T-cell (primary cell): ENCODE measurements around the gene KRTAP9-8. TPM values are rescaled to one million over a fixed set of nuclear protein-coding genes. Genes with fewer than 3 reads are reported as not detected.
A peak's percentile ranks its signal among the peaks of the same experiment; 100 is the strongest.

ENCODE experiments used
- ATAC-seq, 4 experiments: fragments of 200-7000 bp in 3 of 4; fragments of 150-1000 bp in 1 of 4; cut with Tn5 transposase; replicated peaks in 1 of 4; 1 replicate in 3 of 4; 2 replicates in 1 of 4; pipeline ENCODE4 v1.10.0; 2021; ENCODE audit warnings: moderate library complexity in 3 of 4, mild to moderate bottlenecking in 2 of 4, moderate number of reproducible peaks in 1 of 4
- CTCF ChIA-PET, 2 donors: fragments of 300-600 bp; sonication (Branson Sonifier 250); formaldehyde crosslinking; loops; one replicate each; lab custom pipeline; 2022; ENCODE audit warnings: antibody characterized with exemption in 2 of 2; lab: Charles Lee
- POLR2A ChIA-PET, 2 donors: fragments of 300-600 bp; sonication (Branson Sonifier 250); formaldehyde crosslinking; loops; one replicate each; lab custom pipeline; 2022; ENCODE audit warnings: antibody characterized with exemption in 2 of 2; lab: Charles Lee
- DNase-seq, 35 experiments: peaks; one replicate each; pipeline versions ENCODE4 v3.0.0 to v3.0.0-alpha.2; 2013 to 2023
- H3K27ac ChIP-seq: one replicate; pipeline ENCODE4 v1.5.1; 2013; ENCODE audit warnings: low read length
- H3K27me3 ChIP-seq, 2 experiments: replicated peaks in 1 of 2; 1 replicate in 1 of 2; 2 replicates in 1 of 2; pipeline versions ENCODE4 v1.6.1 to v1.7.0; 2013; ENCODE audit warnings: low read length in 1 of 2, mixed read lengths in 1 of 2; ENCODE audit not compliant: control insufficient read depth in 2 of 2, insufficient read depth in 2 of 2; ENCODE audit errors: extremely low read depth in 1 of 2
- H3K36me3 ChIP-seq, 2 donors: 1 replicate in 1 of 2; 2 replicates in 1 of 2; pipeline versions ENCODE4 v1.6.1 to v1.7.0; 2013; ENCODE audit warnings: low read length in 1 of 2; ENCODE audit not compliant: control insufficient read depth in 2 of 2, insufficient read depth in 1 of 2; ENCODE audit errors: extremely low read depth in 1 of 2
- H3K4me1 ChIP-seq, 2 experiments: 1 replicate in 1 of 2; 2 replicates in 1 of 2; pipeline versions ENCODE4 v1.6.1 to v1.7.0; 2013; ENCODE audit warnings: low read length in 2 of 2, mixed read lengths in 1 of 2; ENCODE audit not compliant: insufficient read depth in 2 of 2, control insufficient read depth in 1 of 2; ENCODE audit errors: extremely low read depth in 1 of 2
- H3K4me3 ChIP-seq, 2 donors: 1 replicate in 1 of 2; 2 replicates in 1 of 2; pipeline versions ENCODE4 v1.5.1 to v1.7.0; 2013; ENCODE audit warnings: mild to moderate bottlenecking in 2 of 2, low read length in 1 of 2, moderate library complexity in 1 of 2; ENCODE audit not compliant: control insufficient read depth in 1 of 2; ENCODE audit errors: extremely low read depth in 1 of 2
- H3K9me3 ChIP-seq: 2 replicates; pipeline ENCODE4 v1.7.0; 2013
- H3K27ac Mint-ChIP-seq, 2 donors: one replicate each; pipeline ENCODE4 v1.8.0; 2020 to 2021; ENCODE audit warnings: mild to moderate bottlenecking in 2 of 2, mixed read lengths in 2 of 2
- H3K27me3 Mint-ChIP-seq, 2 donors: one replicate each; pipeline ENCODE4 v1.8.0; 2021 to 2022; ENCODE audit warnings: mixed read lengths in 2 of 2
- H3K36me3 Mint-ChIP-seq: one replicate; pipeline ENCODE4 v1.8.0; 2021; ENCODE audit warnings: mixed read lengths
- H3K4me1 Mint-ChIP-seq, 3 donors: one replicate each; pipeline ENCODE4 v1.8.0; 2020 to 2022; ENCODE audit warnings: mixed read lengths in 3 of 3, mild to moderate bottlenecking in 1 of 3
- H3K4me3 Mint-ChIP-seq, 3 donors: one replicate each; pipeline ENCODE4 v1.8.0; 2020 to 2022; ENCODE audit warnings: mild to moderate bottlenecking in 3 of 3, mixed read lengths in 3 of 3, moderate library complexity in 3 of 3
- H3K9me3 Mint-ChIP-seq, 3 donors: one replicate each; pipeline ENCODE4 v1.8.0; 2020 to 2022; ENCODE audit warnings: mixed read lengths in 3 of 3
- WGBS: methylation state at CpG from one replicate; pipeline ENCODE4 v1.1.5; 2013; ENCODE audit warnings: missing lambda C conversion rate; ENCODE audit not compliant: insufficient coverage; 5-methylcytosine and 5-hydroxymethylcytosine counted together
- total RNA-seq, 35 experiments: library from RNA in 6 of 35; stranded (reverse) in 6 of 35; fragments of 120-200 nt in 1 of 35; gene quantifications; one replicate each; pipeline versions ENCODE4 v1.2.1 to v1.2.4 and lab custom pipeline; 2013 to 2026

KRTAP9-8 gene
- total RNA-seq, 5 donors from 2014 or later (not counting 1 experiment from before 2014, with no cell fraction given) = not detected

DNA sequence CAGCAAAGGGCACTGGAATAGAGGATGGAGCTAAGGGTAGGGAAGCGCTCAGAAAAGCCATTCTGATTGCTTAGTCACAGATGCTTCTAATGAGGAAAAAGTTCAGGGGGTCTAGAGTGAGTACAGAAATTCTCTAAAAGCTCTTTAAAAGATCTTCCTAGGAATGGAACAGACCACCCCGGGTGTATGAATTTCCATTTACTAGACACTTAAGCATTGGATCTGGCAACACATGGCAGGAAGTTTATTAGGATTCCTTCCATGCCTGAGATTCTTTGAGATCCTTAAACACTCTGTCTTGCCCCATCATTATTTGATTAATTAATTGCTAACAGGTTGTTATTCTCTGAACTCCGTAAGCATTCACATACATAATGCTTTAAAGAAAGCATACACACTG, 46.2 kb downstream of the KRTAP9-8 start:
- Mint-ChIP-seq H3K9me3 (no peaks in the 10 kb centered on the region), H3K27ac (no peak overlapping the region), H3K27me3 (no peaks in the 10 kb centered on the region), H3K36me3 (no peaks in the 10 kb centered on the region), H3K4me3 (no peak overlapping the region), H3K4me1 (peaks cover 16 to 19% (median 18%) of the 10 kb centered on the region in 3 donors)
- Histone ChIP-seq H3K4me3 (no peak overlapping the region), H3K4me1 (peaks cover 5% of the 10 kb centered on the region in 2 experiments), H3K36me3 (no peaks in the 10 kb centered on the region), H3K27ac (no peak overlapping the region), H3K27me3 (no peaks in the 10 kb centered on the region), H3K9me3 (no peaks in the 10 kb centered on the region)
- CTCF ChIA-PET = no interaction called here
- DNase-seq (no peak), ATAC-seq (no peak)
- POLR2A ChIA-PET = interaction anchor here in 1 of 2 donors (0.5 kb wide), 1 partner anchor 11 kb away, joined by 3 read pairs; no protein-coding TSS in a partner anchor
- WGBS = 100% methylated on average over 1 of the region's 3 CpGs

- POLR2A ChIA-PET = no interaction called here
- CTCF ChIA-PET = no interaction called here
These were observed 46.7 kb downstream of the KRTAP9-8 start for GRCh38 chr17:41284546-41284945.

GRCh38 chr17:41287050-41287449, 49.3 kb downstream of the KRTAP9-8 start:
- H3K27me3 Mint-ChIP-seq = no peaks in the 10 kb centered on the region
- DNase-seq = no peak
- ATAC-seq = no peak
- H3K9me3 ChIP-seq = no peaks in the 10 kb centered on the region
- H3K36me3 Mint-ChIP-seq = no peaks in the 10 kb centered on the region
- H3K27ac Mint-ChIP-seq = no peak overlapping the region
- no peak overlapping the region for H3K27ac ChIP-seq
- H3K4me3 ChIP-seq = no peak overlapping the region
- H3K4me1 ChIP-seq = peaks cover 5% of the 10 kb centered on the region in 2 experiments
- peaks cover 16 to 19% (median 18%) of the 10 kb centered on the region in 3 donors for H3K4me1 Mint-ChIP-seq
- ChIA-PET POLR2A (no interaction called here), CTCF (interaction anchor here in 1 of 2 donors (0.7 kb wide), 1 partner anchor 1068 kb away, joined by 3 read pairs; no protein-coding TSS in a partner anchor)
- no peaks in the 10 kb centered on the region for H3K9me3 Mint-ChIP-seq
- no peaks in the 10 kb centered on the region for H3K27me3 ChIP-seq
- no peak overlapping the region for H3K4me3 Mint-ChIP-seq
- no peaks in the 10 kb centered on the region for H3K36me3 ChIP-seq
- WGBS = no CpG with 5 or more reads among the region's 3 CpGs

More at GRCh38 chr17:41284546-41284945, 46.7 kb downstream of the KRTAP9-8 start:
- H3K4me3 ChIP-seq = no peak overlapping the region
- H3K27me3 ChIP-seq = no peaks in the 10 kb centered on the region
- Mint-ChIP-seq H3K4me3 (no peak overlapping the region), H3K4me1 (peaks cover 16 to 19% (median 18%) of the 10 kb centered on the region in 3 donors), H3K27me3 (no peaks in the 10 kb centered on the region), H3K9me3 (no peaks in the 10 kb centered on the region), H3K27ac (no peak overlapping the region), H3K36me3 (no peaks in the 10 kb centered on the region)
- H3K36me3 ChIP-seq = no peaks in the 10 kb centered on the region
- no CpG with 5 or more reads among the region's 2 CpGs for WGBS
- H3K27ac ChIP-seq = no peak overlapping the region
- peak in 1 of 35 experiments; percentile 2 for DNase-seq
- no peak for ATAC-seq
- H3K4me1 ChIP-seq = peaks cover 5% of the 10 kb centered on the region in 2 experiments
- no peaks in the 10 kb centered on the region for H3K9me3 ChIP-seq

Other genes with a start within 250 kb of the KRTAP9-8 start
- gene KRTAP3-3, start 243.8 kb upstream of the KRTAP9-8 start, total RNA-seq = not detected
- not detected for gene KRTAP3-2, start 238.1 kb upstream of the KRTAP9-8 start, total RNA-seq
- gene KRTAP3-1, start 228.9 kb upstream of the KRTAP9-8 start, total RNA-seq = not detected
- gene KRTAP1-5, start 210.8 kb upstream of the KRTAP9-8 start, total RNA-seq = not detected
- gene KRTAP1-4, start 207.8 kb upstream of the KRTAP9-8 start, total RNA-seq = not detected
- not detected for gene KRTAP1-3, start 203.1 kb upstream of the KRTAP9-8 start, total RNA-seq
- not detected for gene KRTAP1-1, start 196.5 kb upstream of the KRTAP9-8 start, total RNA-seq
- gene KRTAP2-1, start 190.7 kb upstream of the KRTAP9-8 start, total RNA-seq = not detected
- not detected for gene KRTAP2-2, start 182.8 kb upstream of the KRTAP9-8 start, total RNA-seq
- not detected for gene KRTAP2-3, start 177.9 kb upstream of the KRTAP9-8 start, total RNA-seq
- not detected for gene KRTAP2-4, start 172.1 kb upstream of the KRTAP9-8 start, total RNA-seq
- gene KRTAP4-7, start 153.8 kb upstream of the KRTAP9-8 start, total RNA-seq = not detected
- not detected for gene KRTAP4-8, start 139.9 kb upstream of the KRTAP9-8 start, total RNA-seq
- not detected for gene KRTAP4-16, start 135.8 kb upstream of the KRTAP9-8 start, total RNA-seq
- not detected for gene KRTAP4-9, start 132.6 kb upstream of the KRTAP9-8 start, total RNA-seq
- gene KRTAP4-11, start 119.6 kb upstream of the KRTAP9-8 start, total RNA-seq = not detected
- not detected for gene KRTAP4-12, start 113.8 kb upstream of the KRTAP9-8 start, total RNA-seq
- gene KRTAP4-6, start 97.5 kb upstream of the KRTAP9-8 start, total RNA-seq = not detected
- not detected for gene KRTAP4-5, start 88.2 kb upstream of the KRTAP9-8 start, total RNA-seq
- not detected for gene KRTAP4-4, start 77.3 kb upstream of the KRTAP9-8 start, total RNA-seq
- gene KRTAP4-3, start 69.8 kb upstream of the KRTAP9-8 start, total RNA-seq = not detected
- not detected for gene KRTAP4-2, start 59.8 kb upstream of the KRTAP9-8 start, total RNA-seq
- not detected for gene KRTAP4-1, start 53.1 kb upstream of the KRTAP9-8 start, total RNA-seq
- not detected for gene KRTAP9-1, start 48.1 kb upstream of the KRTAP9-8 start, total RNA-seq
- not detected for gene KRTAP9-2, start 11.4 kb upstream of the KRTAP9-8 start, total RNA-seq
- not detected for gene KRTAP9-3, start 5.5 kb upstream of the KRTAP9-8 start, total RNA-seq
- not detected for gene KRTAP9-4, start 11.7 kb downstream of the KRTAP9-8 start, total RNA-seq
- gene KRTAP9-9, start 17.4 kb downstream of the KRTAP9-8 start, total RNA-seq = not detected
- gene KRTAP9-6, start 27.4 kb downstream of the KRTAP9-8 start, total RNA-seq = not detected
- not detected for gene KRTAP9-7, start 37.7 kb downstream of the KRTAP9-8 start, total RNA-seq
- gene KRTAP29-1, start 64.9 kb downstream of the KRTAP9-8 start, total RNA-seq = under 1 TPM in 2 of 5 donors, not detected in 3; 0.43 to 0.84 TPM
- gene KRTAP16-1, start 71.3 kb downstream of the KRTAP9-8 start, total RNA-seq = 1 to 10 TPM in 1 of 5 donors, under 1 TPM in 3, not detected in 1; 0.16 to 1.1 (median 0.45) TPM
- gene KRTAP17-1, start 77.7 kb downstream of the KRTAP9-8 start, total RNA-seq = not detected
- gene KRT33A, start 112.8 kb downstream of the KRTAP9-8 start, total RNA-seq = not detected
- not detected for gene KRT33B, start 131.8 kb downstream of the KRTAP9-8 start, total RNA-seq
- gene KRT34, start 144.3 kb downstream of the KRTAP9-8 start, total RNA-seq = not detected
- gene KRT31, start 159.6 kb downstream of the KRTAP9-8 start, total RNA-seq = not detected
- gene KRT37, start 186.6 kb downstream of the KRTAP9-8 start, total RNA-seq = not detected
- not detected for gene KRT38, start 203.0 kb downstream of the KRTAP9-8 start, total RNA-seq
- not detected for gene KRT32, start 229.4 kb downstream of the KRTAP9-8 start, total RNA-seq
- gene KRT35, start 243.2 kb downstream of the KRTAP9-8 start, total RNA-seq = not detected